Activated CD8-positive, alpha-beta memory T cell treated with anti-CD3 and anti-CD28 coated beads for 36 hours (primary cell): ENCODE data around the gene CFAP70. TPM values are rescaled to one million over a fixed set of nuclear protein-coding genes. Genes with fewer than 3 reads are reported as not detected.
"Not testable (repeated sequence)": the region's sequence is repeated elsewhere in the genome, so short reads cannot be mapped to it uniquely, and the experiment has no call there.

ENCODE experiments used
- CTCF ChIA-PET: fragments of 350-600 bp; sonication (Branson Sonifier 250); formaldehyde crosslinking; loops from one replicate; lab custom pipeline; 2021; ENCODE audit warnings: antibody characterized with exemption; lab: Charles Lee
- POLR2A ChIA-PET: fragments of 350-600 bp; sonication (Branson Sonifier 250); formaldehyde crosslinking; loops from one replicate; lab custom pipeline; 2021; ENCODE audit warnings: antibody characterized with exemption; lab: Charles Lee
- total RNA-seq, 2 experiments: library from RNA; stranded (reverse); gene quantifications; one replicate each; pipeline ENCODE4 v1.2.3, GENCODE V29; 2021

CFAP70 gene
- total RNA-seq, 2 experiments from 2014 or later, result 0.72 to 0.82 TPM

- POLR2A ChIA-PET, result interaction anchor here (0.5 kb wide), 1 partner anchor 50 kb away, joined by 7 read pairs; no protein-coding TSS in a partner anchor
- CTCF ChIA-PET, result interaction anchor here (1.1 kb wide), 1 partner anchor 380 kb away, joined by 7 read pairs; no protein-coding TSS in a partner anchor
Measured at GRCh38 chr10:73263693-73264347, 94.8 kb downstream of the CFAP70 start.

GRCh38 chr10:73262880-73263555 lies 95.6 kb downstream of the CFAP70 start:
- CTCF ChIA-PET, result interaction anchor here (1.1 kb wide), 1 partner anchor 381 kb away, joined by 7 read pairs; no protein-coding TSS in a partner anchor
- POLR2A ChIA-PET, result interaction anchor here (0.6 kb wide), 1 partner anchor 247 kb away, joined by 6 read pairs; no protein-coding TSS in a partner anchor

- CTCF ChIA-PET, result no interaction called here
- POLR2A ChIA-PET, result no interaction called here
Measured at GRCh38 chr10:73262105-73262730, 96.4 kb downstream of the CFAP70 start.

GRCh38 chr10:73261362-73261995 lies 97.2 kb downstream of the CFAP70 start:
- POLR2A ChIA-PET, result no interaction called here
- CTCF ChIA-PET, result no interaction called here

GRCh38 chr10:73258612-73259011 lies 100.1 kb downstream of the CFAP70 start:
- CTCF ChIA-PET, POLR2A ChIA-PET: not testable (repeated sequence)

GRCh38 chr10:73253225-73253555 lies 105.5 kb downstream of the CFAP70 start:
- ChIA-PET POLR2A (interaction anchor here (2.1 kb wide), 1 partner anchor 160 kb away, joined by 5 read pairs; the partner anchor contains the start of gene ANXA7), CTCF (interaction anchor here (0.6 to 0.7 kb wide), 2 partner anchors 62 to 159 kb away, joined by 3 to 4 read pairs; no protein-coding TSS in a partner anchor)

GRCh38 chr10:73252445-73253224 lies 106.0 kb downstream of the CFAP70 start, which contains the start of gene MRPS16:
Gene MRPS16, minus strand, starts transcription at chr10:73252644. Its CDS starts 162 bp downstream, at chr10:73252482.
- POLR2A ChIA-PET, result interaction anchor here (0.8 to 2.1 kb wide), 4 partner anchors 16 to 243 kb away, joined by 3 to 7 read pairs (median 4); partner anchors contain the start of genes ANXA7 and PPP3CB
- CTCF ChIA-PET, result no interaction called here

- ChIA-PET CTCF (no interaction called here), POLR2A (interaction anchor here (0.6 to 2.1 kb wide), 5 partner anchors 15 to 244 kb away, joined by 3 to 7 read pairs (median 3); partner anchors contain the start of genes ANXA7 and PPP3CB)
Measured at GRCh38 chr10:73251683-73252444, 106.8 kb downstream of the CFAP70 start.

- POLR2A ChIA-PET, result no interaction called here
Measured at GRCh38 chr10:73248259-73248724, 110.4 kb downstream of the CFAP70 start.

GRCh38 chr10:73247509-73248258 lies 111.0 kb downstream of the CFAP70 start:
- POLR2A ChIA-PET, result interaction anchor here (0.5 to 2.2 kb wide), 10 partner anchors 8 to 1376 kb away, joined by 3 to 9 read pairs (median 4); partner anchors contain the start of genes ANXA7, FAM149B1 and PPP3CB
- CTCF ChIA-PET, result interaction anchor here (1.6 kb wide), 1 partner anchor 9 kb away, joined by 4 read pairs; no protein-coding TSS in a partner anchor

More at GRCh38 chr10:73248259-73248724, 110.4 kb downstream of the CFAP70 start:
- CTCF ChIA-PET, result interaction anchor here (1.6 kb wide), 1 partner anchor 10 kb away, joined by 4 read pairs; no protein-coding TSS in a partner anchor

- ChIA-PET POLR2A (interaction anchor here (0.5 to 2.2 kb wide), 10 partner anchors 9 to 1376 kb away, joined by 3 to 9 read pairs (median 4); partner anchors contain the start of genes ANXA7, FAM149B1 and PPP3CB), CTCF (interaction anchor here (0.6 to 1.6 kb wide), 3 partner anchors 8 to 384 kb away, joined by 4 to 5 read pairs (median 4); no protein-coding TSS in a partner anchor)
Measured at GRCh38 chr10:73246646-73247508, 111.8 kb downstream of the CFAP70 start, which contains the start of gene DNAJC9. Gene DNAJC9, minus strand, starts transcription at chr10:73247255. Its CDS starts 66 bp downstream, at chr10:73247189.

GRCh38 chr10:73246322-73246645 lies 112.4 kb downstream of the CFAP70 start:
- ChIA-PET POLR2A (interaction anchor here (1.5 to 2.2 kb wide), 5 partner anchors 10 to 249 kb away, joined by 3 to 9 read pairs (median 6); partner anchors contain the start of genes ANXA7, FAM149B1 and PPP3CB), CTCF (interaction anchor here (1.5 kb wide), 1 partner anchor 13 kb away, joined by 5 read pairs; no protein-coding TSS in a partner anchor)

GRCh38 chr10:73244866-73245477 lies 113.7 kb downstream of the CFAP70 start:
- ChIA-PET CTCF (interaction anchor here (0.6 kb wide), 2 partner anchors 9 to 1146 kb away, joined by 3 to 4 read pairs; no protein-coding TSS in a partner anchor), POLR2A (interaction anchor here (0.6 to 1.2 kb wide), 5 partner anchors 9 to 187 kb away, joined by 3 to 7 read pairs (median 3); no protein-coding TSS in a partner anchor)

- ChIA-PET CTCF (no interaction called here), POLR2A (no interaction called here)
Measured at GRCh38 chr10:73239908-73240307, 118.8 kb downstream of the CFAP70 start.
